GM12872 (cell line): ENCODE measurements around the gene CSNK2A2.

Experiments
- CTCF ChIP-seq: IDR thresholded peaks from 3 replicates; pipeline ENCODE4 v1.5.1; 2011; ENCODE audit warnings: low read depth, mild to moderate bottlenecking, low read length, moderate library complexity; ENCODE audit not compliant: insufficient read depth

Gene CSNK2A2

GRCh38 chr16:58125041-58125440, 72.9 kb downstream of the CSNK2A2 start:
- no peak for TF ChIP-seq CTCF

- TF ChIP-seq CTCF = no peak
These were observed 73.3 kb downstream of the CSNK2A2 start for GRCh38 chr16:58124601-58124915.

- TF ChIP-seq CTCF = no peak
These were observed 73.9 kb downstream of the CSNK2A2 start for GRCh38 chr16:58123896-58124600.

GRCh38 chr16:58121132-58121531, 76.8 kb downstream of the CSNK2A2 start:
- no peak for TF ChIP-seq CTCF

GRCh38 chr16:58120234-58120633, 77.7 kb downstream of the CSNK2A2 start:
- TF ChIP-seq CTCF = no peak

GRCh38 chr16:58119509-58119845, 78.4 kb downstream of the CSNK2A2 start:
- TF ChIP-seq CTCF = no peak

- TF ChIP-seq CTCF = no peak
These were observed 79.0 kb downstream of the CSNK2A2 start for GRCh38 chr16:58118801-58119508.
